Measurements from ENCODE around the gene MRTFA.
"Not testable (repeated sequence)": the region's sequence is repeated elsewhere in the genome, so short reads cannot be mapped to it uniquely, and the experiment has no call there.

The MRTFA gene

GRCh38 chr22:40625794-40626193 is 10.7 kb downstream of the MRTFA start:
- not testable (repeated sequence) for DNase-seq

- DNase-seq, result not testable (repeated sequence)
Measured at GRCh38 chr22:40625281-40625680, 11.2 kb downstream of the MRTFA start.

GRCh38 chr22:40624770-40625169 is 11.7 kb downstream of the MRTFA start:
- no peak for DNase-seq

- DNase-seq, result no peak
Measured at GRCh38 chr22:40621309-40622151, 15.0 kb downstream of the MRTFA start.

- no peak for DNase-seq
Measured at GRCh38 chr22:40620464-40621046, 16.0 kb downstream of the MRTFA start.

- DNase-seq, result no peak
Measured at GRCh38 chr22:40618400-40618799, 18.1 kb downstream of the MRTFA start.

- no peak for DNase-seq
Measured at GRCh38 chr22:40616578-40616977, 19.9 kb downstream of the MRTFA start.

GRCh38 chr22:40613067-40613466 is 23.5 kb downstream of the MRTFA start:
- no peak for DNase-seq

- DNase-seq, result no peak
Measured at GRCh38 chr22:40612291-40612751, 24.2 kb downstream of the MRTFA start.

- no peak for DNase-seq
Measured at GRCh38 chr22:40611606-40612005, 24.9 kb downstream of the MRTFA start.

- DNase-seq, result no peak
Measured at GRCh38 chr22:40610329-40610850, 26.1 kb downstream of the MRTFA start.

GRCh38 chr22:40609216-40609615 is 27.3 kb downstream of the MRTFA start:
- no peak for DNase-seq

- no peak for DNase-seq
Measured at GRCh38 chr22:40607506-40607905, 29.0 kb downstream of the MRTFA start.

- no peak for DNase-seq
Measured at GRCh38 chr22:40606306-40606705, 30.2 kb downstream of the MRTFA start.

- DNase-seq, result no peak
Measured at GRCh38 chr22:40605761-40606160, 30.8 kb downstream of the MRTFA start.

GRCh38 chr22:40603088-40603605 is 33.4 kb downstream of the MRTFA start:
- DNase-seq, result no peak

- DNase-seq, result no peak
Measured at GRCh38 chr22:40602231-40602630, 34.3 kb downstream of the MRTFA start.

GRCh38 chr22:40599731-40600130 is 36.8 kb downstream of the MRTFA start:
- DNase-seq, result no peak

- DNase-seq, result not testable (repeated sequence)
Measured at GRCh38 chr22:40598712-40599111, 37.8 kb downstream of the MRTFA start.

GRCh38 chr22:40597526-40598430 is 38.7 kb downstream of the MRTFA start:
- DNase-seq, result no peak

GRCh38 chr22:40595497-40596234 is 40.9 kb downstream of the MRTFA start:
- DNase-seq, result no peak

GRCh38 chr22:40594924-40595323 is 41.6 kb downstream of the MRTFA start:
- DNase-seq, result no peak

Measured in activated naive CD4-positive, alpha-beta T cell treated with Interleukin-2 at 50 U/mL for 16 hours (primary cell).